GM12865 (cell line): ENCODE data around the gene GNB5.
"Not testable (repeated sequence)": the region's sequence is repeated elsewhere in the genome, so short reads cannot be mapped to it uniquely, and the experiment has no call there.

ENCODE experiments used
- DNase-seq: peaks from one replicate; pipeline ENCODE4 v3.0.0; 2010; ENCODE audit warnings: low read depth
- H3K4me3 ChIP-seq: 2 replicates; pipeline ENCODE4 v1.5.1; 2011; ENCODE audit warnings: mild to moderate bottlenecking, low read depth, low read length, control low read depth
- CTCF ChIP-seq: IDR thresholded peaks from 2 replicates; pipeline ENCODE4 v1.5.1; 2011; ENCODE audit warnings: low read length, control low read depth, low read depth, inconsistent platforms; ENCODE audit not compliant: insufficient read depth; ENCODE audit errors: missing control alignments

Gene GNB5

GRCh38 chr15:52099651-52100272 is 91.4 kb downstream of the GNB5 start:
- no peak overlapping the region; the same call in 1 of the 2 replicates for H3K4me3 ChIP-seq
- TF ChIP-seq CTCF = no peak
- DNase-seq = no peak

- H3K4me3 ChIP-seq = peak overlapping the region; percentile 3; the same call in 1 of the 2 replicates
- DNase-seq = no peak
- TF ChIP-seq CTCF = no peak
These were observed 92.9 kb downstream of the GNB5 start for GRCh38 chr15:52098323-52098722.

- no peak for DNase-seq
- TF ChIP-seq CTCF = no peak
These were observed 94.0 kb downstream of the GNB5 start for GRCh38 chr15:52097180-52097579.

GRCh38 chr15:52096536-52096935 is 94.7 kb downstream of the GNB5 start:
- H3K4me3 ChIP-seq, DNase-seq: not testable (repeated sequence)

More at GRCh38 chr15:52097180-52097579, 94.0 kb downstream of the GNB5 start:
- H3K4me3 ChIP-seq = no peak overlapping the region

- no peak for DNase-seq
- no peak for TF ChIP-seq CTCF
- H3K4me3 ChIP-seq = no peak overlapping the region
These were observed 95.5 kb downstream of the GNB5 start for GRCh38 chr15:52095597-52096262.

- no peak for DNase-seq
- TF ChIP-seq CTCF = no peak
- H3K4me3 ChIP-seq = no peak overlapping the region
These were observed 96.2 kb downstream of the GNB5 start for GRCh38 chr15:52094811-52095584.
